GM19468 (cell line): ENCODE measurements around the gene CCR1.
"Not testable (repeated sequence)": the region's sequence is repeated elsewhere in the genome, so short reads cannot be mapped to it uniquely, and the experiment has no call there.

Experiments
- ATAC-seq: cut with Tn5 transposase; IDR thresholded peaks from one replicate; pipeline ENCODE4 v1.9.1; 2021; ENCODE audit warnings: mild to moderate bottlenecking, moderate library complexity, moderate number of reproducible peaks; ENCODE audit not compliant: unreplicated experiment; ENCODE audit errors: extremely low read depth

The CCR1 gene

DNA sequence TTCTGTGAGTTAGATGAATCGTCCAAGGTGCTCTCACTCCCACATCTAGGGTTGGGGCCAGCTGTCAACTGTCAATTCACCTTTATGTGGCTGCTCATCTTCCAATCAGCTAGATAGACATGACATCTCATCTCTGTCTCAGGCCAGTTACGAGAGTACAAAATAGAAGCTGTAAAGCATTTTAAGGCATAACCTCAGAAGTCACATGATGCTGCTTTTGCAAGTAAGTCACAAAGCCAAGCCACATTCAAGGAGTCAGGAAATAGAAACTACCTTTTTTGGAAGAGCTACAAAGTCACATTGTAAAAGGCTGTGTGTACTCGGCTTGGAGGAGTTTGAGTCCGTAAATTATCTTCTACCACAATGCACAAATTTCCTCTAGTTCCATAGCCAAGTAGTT, 5.1 kb upstream of the CCR1 start:
- no peak for ATAC-seq

- ATAC-seq = no peak
Observed at GRCh38 chr3:46212101-46212500, 4.0 kb upstream of the CCR1 start.

DNA sequence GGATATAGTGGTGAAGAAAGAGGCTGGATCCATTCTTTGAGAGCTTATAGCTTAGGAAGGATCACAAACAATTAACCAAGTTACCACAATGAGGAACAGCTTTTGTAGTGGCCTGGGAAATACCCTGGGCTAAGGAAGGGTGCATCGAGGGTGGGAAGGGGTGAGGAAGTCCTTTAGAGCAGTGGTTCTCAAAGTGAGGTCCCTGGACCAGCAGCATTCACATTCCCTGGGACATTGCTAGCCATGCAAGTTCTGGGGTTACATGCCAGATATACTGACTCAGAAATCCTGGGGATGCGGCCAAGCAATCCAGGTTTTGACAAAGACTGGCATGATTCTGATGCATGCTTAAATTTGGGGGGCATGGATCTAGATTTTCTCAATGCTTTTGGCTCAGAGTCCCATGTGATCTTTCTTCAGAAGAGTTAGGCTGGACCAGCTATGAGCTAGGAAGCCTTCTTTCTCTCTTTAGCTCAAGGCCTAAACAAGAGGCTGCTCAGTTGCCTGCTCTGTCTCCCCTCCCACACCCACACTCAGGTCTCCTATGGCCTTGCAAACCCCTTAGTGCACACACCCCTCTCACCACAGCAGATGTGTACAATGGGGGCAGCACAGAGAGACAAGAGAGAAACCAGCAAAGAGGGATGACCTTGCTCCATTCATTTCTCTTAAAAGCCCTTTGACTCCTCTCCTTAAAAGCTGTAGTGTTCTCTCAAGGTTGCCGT, 1.8 kb upstream of the CCR1 start:
- ATAC-seq = no peak

DNA sequence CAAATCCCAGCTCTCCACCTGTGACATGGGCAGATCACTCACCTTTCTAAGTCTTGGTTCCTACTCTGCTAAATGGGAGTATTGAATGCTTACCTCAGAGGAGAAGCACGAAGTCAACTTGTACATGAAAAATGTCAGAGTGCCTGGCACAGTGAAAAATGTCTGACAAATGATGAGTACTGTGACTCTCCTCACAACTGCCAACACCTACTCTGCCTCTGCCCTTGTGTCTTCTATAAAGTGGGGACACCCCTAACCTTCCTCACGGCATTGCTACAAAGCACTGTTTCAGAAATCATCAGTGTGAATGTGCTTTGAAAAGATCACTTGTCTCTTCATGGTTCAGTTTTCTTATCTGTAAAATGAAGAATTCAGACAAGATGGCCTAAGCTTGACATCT, 940 bp upstream of the CCR1 start:
- ATAC-seq = no peak

- not testable (repeated sequence) for ATAC-seq
Observed at GRCh38 chr3:46207514-46207913, 599 bp downstream of the CCR1 start.

DNA sequence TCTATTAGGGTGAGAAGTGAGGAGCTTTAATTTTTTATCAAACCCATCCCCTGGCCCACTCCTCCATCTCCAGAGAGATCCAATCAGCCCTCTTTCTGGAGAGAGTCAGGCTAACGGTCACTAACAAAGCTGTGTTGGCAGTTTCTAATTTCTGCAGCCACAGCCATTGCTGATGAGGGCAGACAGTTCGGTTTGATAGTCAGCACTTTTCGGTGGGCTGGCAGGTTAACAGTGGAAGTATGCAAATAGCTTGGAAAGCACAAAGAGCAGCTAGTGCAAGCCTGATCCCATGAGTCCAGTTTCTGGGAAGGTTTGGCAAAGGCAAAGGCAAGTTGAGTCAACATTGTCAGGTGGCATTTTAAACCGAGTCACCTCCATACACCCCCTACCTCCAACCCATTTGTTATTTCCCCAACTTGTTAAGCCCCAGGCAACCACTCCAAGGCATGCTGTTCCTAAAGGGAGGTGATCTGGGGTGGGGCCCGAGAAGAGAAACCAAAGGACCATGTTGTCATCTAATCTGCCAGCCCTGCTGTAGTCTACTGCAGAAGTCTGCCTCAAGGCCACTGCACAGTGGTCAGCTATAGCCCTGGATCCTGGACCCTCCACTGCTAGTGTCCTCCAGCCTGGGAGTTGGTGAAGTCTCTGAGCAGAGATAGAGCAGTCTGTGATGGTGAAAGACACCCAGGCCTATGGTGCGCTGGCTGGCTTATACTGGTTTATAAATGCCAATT, 1.7 kb downstream of the CCR1 start:
- no peak for ATAC-seq

DNA sequence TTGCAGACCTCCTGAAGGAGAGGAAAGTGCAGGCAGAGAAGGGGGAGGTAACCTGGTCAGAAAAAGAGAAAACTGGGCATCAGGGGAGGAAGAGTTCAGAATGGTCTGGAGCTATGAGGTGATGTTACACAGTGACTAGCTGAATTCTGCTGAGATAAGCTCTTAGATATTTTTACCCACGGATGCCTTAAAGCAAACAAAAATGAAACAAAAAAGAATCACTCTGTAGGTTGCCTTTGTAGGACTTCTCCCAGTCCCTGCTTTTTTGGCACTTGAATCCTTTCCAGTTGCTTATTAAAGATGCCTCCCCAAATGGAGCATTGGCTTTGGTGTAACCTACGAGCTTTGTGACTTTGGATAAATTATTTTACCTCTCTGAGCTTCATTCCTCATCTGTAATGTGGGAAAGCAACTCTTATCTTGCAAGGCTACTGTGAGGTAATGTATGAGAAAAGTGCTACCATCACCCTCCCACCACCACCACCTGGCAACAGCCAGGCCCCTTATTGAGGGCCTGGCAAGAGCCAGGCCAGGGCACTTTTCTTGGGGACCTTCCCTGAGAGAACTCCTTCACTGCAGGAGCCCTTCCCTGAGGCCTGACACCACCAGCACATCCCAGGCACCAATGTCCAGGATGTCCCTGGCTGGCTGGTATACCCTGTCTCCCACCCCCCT, 2.7 kb downstream of the CCR1 start:
- ATAC-seq = no peak

GRCh38 chr3:46203681-46204080, 4.4 kb downstream of the CCR1 start:
- ATAC-seq = no peak

GRCh38 chr3:46202535-46202934, 5.6 kb downstream of the CCR1 start:
- no peak for ATAC-seq

DNA sequence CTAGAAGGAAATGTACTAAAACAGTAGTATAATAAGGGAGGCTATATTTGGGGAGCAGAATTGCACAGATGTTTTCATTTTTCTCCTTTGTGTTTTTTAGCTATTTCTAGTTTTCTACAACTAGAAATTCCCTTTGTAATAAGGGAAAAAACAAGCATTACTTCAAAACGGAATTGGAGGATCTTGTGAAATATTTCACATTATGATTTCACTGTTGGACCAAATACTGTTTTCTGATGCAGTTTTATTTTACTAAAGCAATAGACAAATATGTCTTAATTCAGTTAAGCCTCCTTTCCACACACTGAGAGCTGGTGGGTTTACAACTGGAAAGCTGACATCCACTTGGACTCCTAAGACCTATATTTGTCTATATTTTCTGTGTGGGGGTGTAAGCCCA, 7.3 kb downstream of the CCR1 start:
- ATAC-seq = no peak

DNA sequence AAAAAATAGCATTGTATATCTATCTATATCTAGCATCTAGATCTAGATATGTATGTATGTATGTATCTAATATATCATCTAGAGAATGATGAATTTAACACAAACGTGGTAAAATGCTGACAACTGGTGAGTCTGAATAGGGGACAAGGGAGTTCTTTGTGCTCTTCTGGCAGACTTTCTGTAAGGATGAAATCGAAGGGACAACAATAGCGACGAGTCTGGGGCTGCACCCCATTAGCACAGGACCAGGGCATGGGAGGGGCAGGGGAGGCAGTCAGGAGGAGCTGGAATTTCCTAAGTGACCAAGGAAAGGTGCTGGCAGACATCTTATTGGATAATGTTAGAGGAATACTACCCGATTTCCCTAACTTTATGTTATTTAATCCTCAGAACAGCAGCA, 7.9 kb downstream of the CCR1 start:
- ATAC-seq = no peak

DNA sequence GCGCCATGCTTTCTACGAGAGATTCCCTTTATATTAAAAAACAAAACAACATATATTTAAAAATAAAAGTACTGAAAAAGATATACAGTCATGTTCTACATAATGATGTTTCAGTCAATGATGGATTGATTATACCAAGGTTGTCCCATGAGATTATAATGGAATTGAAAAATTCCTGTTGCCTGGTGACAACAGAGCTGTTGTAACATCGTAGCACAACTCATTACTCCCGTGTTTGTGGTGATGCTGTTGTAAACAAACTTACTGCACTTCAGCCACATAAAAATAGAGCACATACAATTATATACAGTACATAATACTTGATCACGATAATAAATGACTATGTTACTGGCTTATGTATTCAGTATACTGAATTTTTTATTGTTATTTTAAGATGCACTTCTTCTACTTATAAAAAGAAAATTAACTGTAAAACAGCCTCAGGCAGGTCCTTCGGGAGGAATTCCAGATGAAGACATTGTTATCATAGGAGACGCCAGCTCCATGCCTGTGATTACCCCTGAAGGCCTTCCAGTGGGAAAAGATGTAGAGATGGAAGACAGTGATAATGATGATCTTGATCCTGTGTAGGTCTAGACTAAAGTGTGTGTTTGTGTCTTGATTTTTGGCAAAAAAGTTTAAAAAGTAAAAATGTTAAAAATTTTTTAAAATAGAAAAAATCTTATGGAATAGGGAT, 11.7 kb downstream of the CCR1 start:
- ATAC-seq = no peak

GRCh38 chr3:46194868-46195553, 13.1 kb downstream of the CCR1 start:
- no peak for ATAC-seq

DNA sequence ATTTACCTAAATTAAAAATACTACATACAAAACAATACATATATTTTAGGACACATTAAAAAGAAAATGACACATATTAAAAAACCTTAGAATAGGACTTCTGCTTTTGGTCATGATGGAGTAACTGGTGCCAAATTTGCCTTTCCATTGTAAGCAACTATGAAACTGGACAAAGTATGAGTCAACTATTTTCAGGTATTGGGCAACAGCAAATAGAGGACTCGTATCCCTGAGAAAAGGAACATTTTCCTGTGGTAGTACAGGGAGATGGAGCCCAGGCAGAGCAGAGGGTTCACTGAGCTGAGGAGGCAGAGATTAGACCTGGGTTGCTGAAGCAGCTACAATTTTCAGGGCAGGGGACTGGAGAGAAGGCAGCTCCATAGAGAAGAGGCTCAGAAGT, 14.7 kb downstream of the CCR1 start:
- no peak for ATAC-seq

- ATAC-seq = no peak
Observed at GRCh38 chr3:46192939-46193338, 15.2 kb downstream of the CCR1 start.

GRCh38 chr3:46191730-46192129, 16.4 kb downstream of the CCR1 start:
- no peak for ATAC-seq

DNA sequence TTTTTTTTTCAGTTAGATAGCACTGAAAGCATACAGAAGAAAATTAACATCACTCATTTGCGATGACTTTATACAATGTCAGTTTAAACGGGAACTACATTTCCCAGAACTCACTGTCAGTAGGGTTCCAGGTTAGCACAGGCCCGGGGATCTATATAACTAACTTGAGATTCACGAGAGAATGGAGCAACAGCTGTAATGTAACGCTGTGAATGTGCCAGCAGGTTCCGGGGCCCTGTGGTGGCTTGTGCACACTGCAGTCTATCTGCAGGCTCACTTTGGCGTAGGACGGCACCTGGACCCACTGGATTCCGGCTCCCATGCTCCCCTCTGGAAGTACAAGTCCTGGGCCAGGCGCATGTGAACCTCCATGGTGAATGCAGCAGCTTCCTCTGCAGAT, 19.4 kb downstream of the CCR1 start:
- no peak for ATAC-seq

- no peak for ATAC-seq
Observed at GRCh38 chr3:46187876-46188275, 20.2 kb downstream of the CCR1 start.

GRCh38 chr3:46187341-46187700, 20.8 kb downstream of the CCR1 start:
- no peak for ATAC-seq
